Measurements from ENCODE around the gene ZSWIM3. TPM values are rescaled to one million over a fixed set of nuclear protein-coding genes. Genes with fewer than 3 reads are reported as not detected.

ZSWIM3 gene
- total and polyA plus RNA-seq, 4 donors = 1.5 to 4.5 (median 2.1) TPM

GRCh38 chr20:45848421-45848820 is 9.0 kb upstream of the ZSWIM3 start:
- no peak overlapping the region for H3K4me3 ChIP-seq (ENCODE audit: low read length in 2 of 2)
- no peaks in the 10 kb centered on the region for H3K27me3 ChIP-seq (ENCODE audit: control insufficient read depth in 1 of 2, insufficient read depth in 2 of 2, low read length in 1 of 2)
- H3K36me3 ChIP-seq (ENCODE audit: control insufficient read depth in 1 of 2, insufficient read depth in 2 of 2, low read length in 1 of 2) = peaks cover 0 to 6% of the 10 kb centered on the region in 2 donors
- intact Hi-C loops (cut with DNase I) = no loop called here
- no peaks in the 10 kb centered on the region for H3K9me3 ChIP-seq (ENCODE audit: control insufficient read depth, low read length)
- no peaks in the 10 kb centered on the region for H3K4me1 ChIP-seq (ENCODE audit: control insufficient read depth in 1 of 2, insufficient read depth in 2 of 2, low read length in 2 of 2)
- ATAC-seq (ENCODE audit: low FRiP score) (no peak), DNase-seq (peak in 1 of 2 donors; percentile 36)
- H3K27ac ChIP-seq (ENCODE audit: low read depth in 1 of 2, low read length in 2 of 2) = no peak overlapping the region
- 90 to 94% methylated on average over 8 of the region's 8 CpGs for WGBS, 2 donors

DNA sequence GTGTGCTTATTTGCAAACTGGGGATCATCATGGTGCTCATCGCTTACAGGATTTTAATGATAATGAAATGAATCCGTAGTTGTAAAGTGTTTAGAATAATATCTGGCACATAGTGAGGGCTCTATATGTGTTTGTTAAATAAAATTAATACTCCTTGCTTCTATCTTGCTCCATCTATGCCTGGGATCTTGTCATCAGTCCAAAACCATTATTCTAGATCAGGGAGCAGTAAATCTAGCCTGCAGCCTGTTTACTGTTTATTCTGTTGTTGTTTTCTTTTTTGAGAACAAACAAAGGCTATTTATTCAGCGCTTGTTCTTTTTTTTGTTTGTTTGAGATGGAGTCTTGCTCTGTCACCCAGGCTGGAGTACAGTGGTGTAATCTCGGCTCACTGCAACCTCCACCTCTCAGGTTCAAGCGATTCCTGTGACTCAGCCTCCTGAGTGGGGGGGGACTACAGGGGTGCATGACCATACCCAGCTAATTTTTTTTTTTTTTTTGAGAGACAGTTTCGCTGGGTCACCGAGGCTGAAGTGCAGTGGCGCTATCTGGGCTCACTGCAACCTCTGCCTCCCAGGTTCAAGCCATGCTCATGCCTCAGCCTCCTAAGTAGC is 8.3 kb upstream of the ZSWIM3 start:
- no peaks in the 10 kb centered on the region for H3K4me1 ChIP-seq (ENCODE audit: control insufficient read depth in 1 of 2, insufficient read depth in 2 of 2, low read length in 2 of 2)
- WGBS, 2 donors = 90 to 92% methylated on average over 8 of the region's 8 CpGs
- DNase-seq = no peak
- no peaks in the 10 kb centered on the region for H3K9me3 ChIP-seq (ENCODE audit: control insufficient read depth, low read length)
- peaks cover 0 to 6% of the 10 kb centered on the region in 2 donors for H3K36me3 ChIP-seq (ENCODE audit: control insufficient read depth in 1 of 2, insufficient read depth in 2 of 2, low read length in 1 of 2)
- H3K4me3 ChIP-seq (ENCODE audit: low read length in 2 of 2) = no peak overlapping the region
- intact Hi-C loops (cut with DNase I) = no loop called here
- H3K27ac ChIP-seq (ENCODE audit: low read depth in 1 of 2, low read length in 2 of 2) = no peak overlapping the region
- no peaks in the 10 kb centered on the region for H3K27me3 ChIP-seq (ENCODE audit: control insufficient read depth in 1 of 2, insufficient read depth in 2 of 2, low read length in 1 of 2)
- no peak for ATAC-seq (ENCODE audit: low FRiP score)

DNA sequence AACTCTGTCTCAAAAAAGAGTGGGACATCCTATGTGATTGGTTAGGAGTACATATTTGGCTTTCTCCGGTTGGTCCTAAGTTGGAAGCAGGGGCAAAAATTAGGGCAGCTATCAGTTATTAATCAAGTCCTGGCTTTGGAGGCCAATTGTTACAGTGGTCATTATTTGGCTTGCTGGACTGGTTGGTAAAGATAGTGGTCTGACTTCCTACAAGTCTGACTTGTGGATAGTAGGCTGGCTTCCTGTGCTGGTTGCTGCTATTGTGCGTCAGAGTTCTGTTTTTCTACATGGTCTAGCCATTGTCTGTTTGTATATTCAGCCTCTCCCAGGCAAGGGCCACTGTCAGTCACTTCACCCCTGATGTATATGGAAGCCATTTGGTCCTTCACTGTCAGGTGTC is 7.2 kb upstream of the ZSWIM3 start:
- Histone ChIP-seq H3K36me3 (ENCODE audit: control insufficient read depth in 1 of 2, insufficient read depth in 2 of 2, low read length in 1 of 2) (peaks cover 0 to 6% of the 10 kb centered on the region in 2 donors), H3K27me3 (ENCODE audit: control insufficient read depth in 1 of 2, insufficient read depth in 2 of 2, low read length in 1 of 2) (no peaks in the 10 kb centered on the region)

DNA sequence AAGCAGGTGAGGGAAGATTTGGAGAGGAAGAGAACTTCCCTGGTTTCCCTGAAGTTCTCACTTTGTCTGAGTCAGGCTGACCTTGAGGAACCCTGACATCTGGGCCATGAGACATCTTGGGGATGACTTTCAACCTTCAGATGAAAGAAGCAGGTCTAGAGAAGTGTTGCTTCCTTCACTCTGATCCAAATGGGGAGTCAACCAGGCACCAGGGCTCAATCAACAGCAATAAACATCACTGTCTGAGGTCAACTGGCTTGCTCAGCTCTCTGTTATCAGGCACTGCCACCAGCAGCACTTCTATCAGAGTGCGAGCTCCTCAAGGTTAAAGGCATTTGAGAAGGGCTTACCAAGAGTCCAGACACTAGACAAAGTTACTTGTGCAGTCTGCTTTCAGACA is 6.5 kb upstream of the ZSWIM3 start:
- ATAC-seq (ENCODE audit: low FRiP score) (no peak), DNase-seq (no peak)
- Histone ChIP-seq H3K9me3 (ENCODE audit: control insufficient read depth, low read length) (no peaks in the 10 kb centered on the region), H3K27ac (ENCODE audit: low read depth in 1 of 2, low read length in 2 of 2) (peak overlapping the region in 1 of 2 donors; percentile 45), H3K27me3 (ENCODE audit: control insufficient read depth in 1 of 2, insufficient read depth in 2 of 2, low read length in 1 of 2) (no peaks in the 10 kb centered on the region), H3K4me1 (ENCODE audit: control insufficient read depth in 1 of 2, insufficient read depth in 2 of 2, low read length in 2 of 2) (peaks cover 0 to 3% of the 10 kb centered on the region in 2 donors), H3K36me3 (ENCODE audit: control insufficient read depth in 1 of 2, insufficient read depth in 2 of 2, low read length in 1 of 2) (peaks cover 0 to 6% of the 10 kb centered on the region in 2 donors), H3K4me3 (ENCODE audit: low read length in 2 of 2) (no peak overlapping the region)
- intact Hi-C loops (cut with DNase I) = no loop called here
- WGBS, 2 donors = 36 to 97% methylated on average over 1 of the region's 1 CpG

More for the DNA sequence above, 7.2 kb upstream of the ZSWIM3 start:
- intact Hi-C loops (cut with DNase I) = no loop called here
- Histone ChIP-seq H3K4me1 (ENCODE audit: control insufficient read depth in 1 of 2, insufficient read depth in 2 of 2, low read length in 2 of 2) (peaks cover 0 to 3% of the 10 kb centered on the region in 2 donors), H3K4me3 (ENCODE audit: low read length in 2 of 2) (no peak overlapping the region), H3K9me3 (ENCODE audit: control insufficient read depth, low read length) (no peaks in the 10 kb centered on the region), H3K27ac (ENCODE audit: low read depth in 1 of 2, low read length in 2 of 2) (no peak overlapping the region)
- 92 to 98% methylated on average over 2 of the region's 2 CpGs for WGBS, 2 donors
- no peak for ATAC-seq (ENCODE audit: low FRiP score)
- DNase-seq = no peak

GRCh38 chr20:45851501-45851900 is 5.9 kb upstream of the ZSWIM3 start:
- Histone ChIP-seq H3K36me3 (ENCODE audit: control insufficient read depth in 1 of 2, insufficient read depth in 2 of 2, low read length in 1 of 2) (peaks cover 0 to 6% of the 10 kb centered on the region in 2 donors), H3K4me3 (ENCODE audit: low read length in 2 of 2) (no peak overlapping the region), H3K27me3 (ENCODE audit: control insufficient read depth in 1 of 2, insufficient read depth in 2 of 2, low read length in 1 of 2) (no peaks in the 10 kb centered on the region), H3K27ac (ENCODE audit: low read depth in 1 of 2, low read length in 2 of 2) (no peak overlapping the region), H3K4me1 (ENCODE audit: control insufficient read depth in 1 of 2, insufficient read depth in 2 of 2, low read length in 2 of 2) (peaks cover 0 to 3% of the 10 kb centered on the region in 2 donors), H3K9me3 (ENCODE audit: control insufficient read depth, low read length) (no peaks in the 10 kb centered on the region)
- ATAC-seq (ENCODE audit: low FRiP score) = no peak
- intact Hi-C loops (cut with DNase I) = no loop called here
- DNase-seq = no peak

- WGBS, 2 donors = 95 to 98% methylated on average over 6 of the region's 6 CpGs
- Histone ChIP-seq H3K4me1 (ENCODE audit: control insufficient read depth in 1 of 2, insufficient read depth in 2 of 2, low read length in 2 of 2) (peaks cover 0 to 3% of the 10 kb centered on the region in 2 donors), H3K4me3 (ENCODE audit: low read length in 2 of 2) (no peak overlapping the region), H3K9me3 (ENCODE audit: control insufficient read depth, low read length) (no peaks in the 10 kb centered on the region), H3K36me3 (ENCODE audit: control insufficient read depth in 1 of 2, insufficient read depth in 2 of 2, low read length in 1 of 2) (peaks cover 0 to 4% of the 10 kb centered on the region in 2 donors), H3K27ac (ENCODE audit: low read depth in 1 of 2, low read length in 2 of 2) (no peak overlapping the region), H3K27me3 (ENCODE audit: control insufficient read depth in 1 of 2, insufficient read depth in 2 of 2, low read length in 1 of 2) (no peaks in the 10 kb centered on the region)
- ATAC-seq (ENCODE audit: low FRiP score) = no peak
- intact Hi-C loops (cut with DNase I) = no loop called here
- no peak for DNase-seq
These were observed 5.1 kb upstream of the ZSWIM3 start for GRCh38 chr20:45852326-45852725.

DNA sequence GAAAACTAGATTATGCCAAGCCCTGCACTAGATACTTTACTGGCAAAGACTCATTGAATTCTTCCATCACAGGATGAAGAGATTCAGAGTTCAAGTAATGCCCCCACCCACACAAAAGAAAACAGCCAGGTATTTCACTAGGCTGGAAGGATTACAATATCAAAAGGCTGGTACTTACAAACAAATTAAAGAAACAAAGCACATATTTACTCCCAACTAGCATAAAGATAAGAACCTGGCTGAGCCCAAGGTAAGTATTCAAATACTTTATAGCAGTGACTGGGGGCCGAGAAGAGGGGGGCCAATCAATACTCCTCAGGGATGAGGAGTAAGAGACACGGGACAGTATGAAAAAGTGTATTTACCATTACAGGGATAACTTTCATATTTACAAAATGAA is 3.9 kb upstream of the ZSWIM3 start:
- no peak for ATAC-seq (ENCODE audit: low FRiP score)
- intact Hi-C loops (cut with DNase I) = no loop called here
- peaks cover 0 to 3% of the 10 kb centered on the region in 2 donors for H3K4me1 ChIP-seq (ENCODE audit: control insufficient read depth in 1 of 2, insufficient read depth in 2 of 2, low read length in 2 of 2)
- no peak overlapping the region for H3K4me3 ChIP-seq (ENCODE audit: low read length in 2 of 2)
- no peak for DNase-seq
- H3K9me3 ChIP-seq (ENCODE audit: control insufficient read depth, low read length) = no peaks in the 10 kb centered on the region
- no peak overlapping the region for H3K27ac ChIP-seq (ENCODE audit: low read depth in 1 of 2, low read length in 2 of 2)
- H3K36me3 ChIP-seq (ENCODE audit: control insufficient read depth in 1 of 2, insufficient read depth in 2 of 2, low read length in 1 of 2) = peaks cover 0 to 4% of the 10 kb centered on the region in 2 donors
- WGBS, 2 donors = 52 to 84% methylated on average over 2 of the region's 2 CpGs
- H3K27me3 ChIP-seq (ENCODE audit: control insufficient read depth in 1 of 2, insufficient read depth in 2 of 2, low read length in 1 of 2) = no peaks in the 10 kb centered on the region

DNA sequence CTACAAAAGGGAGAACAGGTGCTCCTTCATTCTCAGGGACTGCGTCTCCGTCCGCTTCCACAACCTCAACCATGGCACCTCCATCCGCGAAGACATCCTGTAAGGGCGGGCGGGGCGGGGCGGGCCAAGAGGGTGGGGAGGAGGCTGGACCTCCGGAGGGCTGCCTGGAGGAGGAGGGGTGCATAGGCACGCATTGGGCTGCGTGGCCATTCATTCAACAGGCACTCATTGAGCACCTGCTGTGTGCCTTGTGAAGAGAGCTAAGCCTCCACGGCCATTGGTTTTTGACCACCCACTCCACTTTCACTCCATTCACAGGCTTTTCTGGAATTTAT is 435 bp downstream of the ZSWIM3 start:
- DNase-seq = no peak
- intact Hi-C loops (cut with DNase I) = loop anchor here in 1 of 2 donors (2.0 kb wide), 1 partner anchor 23 kb away; no protein-coding TSS in a partner anchor
- Histone ChIP-seq H3K27ac (ENCODE audit: low read depth in 1 of 2, low read length in 2 of 2) (peak overlapping the region in 1 of 2 donors; percentile 39), H3K36me3 (ENCODE audit: control insufficient read depth in 1 of 2, insufficient read depth in 2 of 2, low read length in 1 of 2) (no peaks in the 10 kb centered on the region), H3K27me3 (ENCODE audit: control insufficient read depth in 1 of 2, insufficient read depth in 2 of 2, low read length in 1 of 2) (no peaks in the 10 kb centered on the region), H3K4me3 (ENCODE audit: low read length in 2 of 2) (peak overlapping the region; percentile 36 to 55), H3K4me1 (ENCODE audit: control insufficient read depth in 1 of 2, insufficient read depth in 2 of 2, low read length in 2 of 2) (peaks cover 0 to 3% of the 10 kb centered on the region in 2 donors), H3K9me3 (ENCODE audit: control insufficient read depth, low read length) (no peaks in the 10 kb centered on the region)
- WGBS, 2 donors = 8 to 12% methylated on average over 13 of the region's 13 CpGs
- no peak for ATAC-seq (ENCODE audit: low FRiP score)

- no peaks in the 10 kb centered on the region for H3K36me3 ChIP-seq (ENCODE audit: control insufficient read depth in 1 of 2, insufficient read depth in 2 of 2, low read length in 1 of 2)
- DNase-seq (no peak), ATAC-seq (ENCODE audit: low FRiP score) (no peak)
- intact Hi-C loops (cut with DNase I) = no loop called here
- no peaks in the 10 kb centered on the region for H3K27me3 ChIP-seq (ENCODE audit: control insufficient read depth in 1 of 2, insufficient read depth in 2 of 2, low read length in 1 of 2)
- H3K9me3 ChIP-seq (ENCODE audit: control insufficient read depth, low read length) = no peaks in the 10 kb centered on the region
- peaks cover 0 to 2% of the 10 kb centered on the region in 2 donors for H3K4me1 ChIP-seq (ENCODE audit: control insufficient read depth in 1 of 2, insufficient read depth in 2 of 2, low read length in 2 of 2)
- H3K27ac ChIP-seq (ENCODE audit: low read depth in 1 of 2, low read length in 2 of 2) = no peak overlapping the region
- WGBS, 2 donors = 84 to 86% methylated on average over 5 of the region's 5 CpGs
- H3K4me3 ChIP-seq (ENCODE audit: low read length in 2 of 2) = no peak overlapping the region
These were observed 2.5 kb downstream of the ZSWIM3 start for GRCh38 chr20:45859916-45860315.
